ENCODE measurements around the gene ABT1.

DNA sequence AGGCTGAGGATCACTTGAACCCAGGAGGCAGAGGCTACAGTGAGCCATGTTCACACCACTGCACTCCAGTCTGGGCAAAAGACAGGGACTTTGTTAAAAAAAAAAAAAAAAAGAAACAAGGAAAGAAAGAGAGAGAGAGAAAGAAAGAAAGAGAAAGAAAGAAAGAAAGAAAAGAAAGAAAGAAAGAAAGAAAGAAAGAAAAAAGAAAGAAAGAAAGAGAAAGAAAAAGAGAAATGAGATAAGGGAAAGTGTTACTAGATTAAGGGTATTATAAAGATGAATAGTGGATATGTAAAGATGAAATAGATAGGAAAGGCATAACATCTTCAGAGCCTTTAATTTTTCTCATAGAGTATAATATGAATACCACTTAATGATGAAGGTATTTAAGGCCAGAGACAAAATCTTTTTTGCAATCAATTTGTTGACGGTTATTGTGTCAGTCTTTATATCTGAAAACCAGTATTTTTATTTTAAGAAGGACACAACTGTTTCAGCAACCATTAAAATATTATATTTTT lies 26.6 kb downstream of the ABT1 start:
- TF ChIP-seq, protein P1, sequence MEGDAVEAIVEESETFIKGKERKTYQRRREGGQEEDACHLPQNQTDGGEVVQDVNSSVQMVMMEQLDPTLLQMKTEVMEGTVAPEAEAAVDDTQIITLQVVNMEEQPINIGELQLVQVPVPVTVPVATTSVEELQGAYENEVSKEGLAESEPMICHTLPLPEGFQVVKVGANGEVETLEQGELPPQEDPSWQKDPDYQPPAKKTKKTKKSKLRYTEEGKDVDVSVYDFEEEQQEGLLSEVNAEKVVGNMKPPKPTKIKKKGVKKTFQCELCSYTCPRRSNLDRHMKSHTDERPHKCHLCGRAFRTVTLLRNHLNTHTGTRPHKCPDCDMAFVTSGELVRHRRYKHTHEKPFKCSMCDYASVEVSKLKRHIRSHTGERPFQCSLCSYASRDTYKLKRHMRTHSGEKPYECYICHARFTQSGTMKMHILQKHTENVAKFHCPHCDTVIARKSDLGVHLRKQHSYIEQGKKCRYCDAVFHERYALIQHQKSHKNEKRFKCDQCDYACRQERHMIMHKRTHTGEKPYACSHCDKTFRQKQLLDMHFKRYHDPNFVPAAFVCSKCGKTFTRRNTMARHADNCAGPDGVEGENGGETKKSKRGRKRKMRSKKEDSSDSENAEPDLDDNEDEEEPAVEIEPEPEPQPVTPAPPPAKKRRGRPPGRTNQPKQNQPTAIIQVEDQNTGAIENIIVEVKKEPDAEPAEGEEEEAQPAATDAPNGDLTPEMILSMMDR (IDR thresholded peaks at IDR 0.05; ENCODE audit: insufficient read depth, low read length, poor library complexity, severe bottlenecking): no peak
- no peak for TF ChIP-seq EZH2phosphoT487 (conservative IDR thresholded peaks at IDR 0.05; ENCODE audit: low read length)
